K562 (cell line): Measurements from ENCODE around the gene PCBP2. TPM values are rescaled to one million over a fixed set of nuclear protein-coding genes. Genes with fewer than 3 reads are reported as not detected.
A peak's percentile ranks its signal among the peaks of the same experiment; 100 is the strongest.

ENCODE experiments used
- ARID3A ChIP-seq: IDR thresholded peaks from 2 replicates; pipeline ENCODE4 v1.6.1; 2012; ENCODE audit warnings: low read depth, low read length, improper control_type of control experiment, borderline replicate concordance
- ATF3 ChIP-seq, 2 experiments: fragments of 450-650 bp in 1 of 2; sonication (generic) in 1 of 2; formaldehyde crosslinking in 1 of 2; IDR thresholded peaks in 1 of 2; conservative IDR thresholded peaks in 1 of 2; 2 replicates each; pipeline versions ENCODE4 v1.6.1 to v1.8.1; 2016 to 2023; ENCODE audit warnings: mild to moderate bottlenecking in 2 of 2, moderate library complexity in 2 of 2, inconsistent platforms in 1 of 2, missing genetic modification reagents in 1 of 2
- CAMTA2 ChIP-seq: fragments of 250-450 bp; sonication (Bioruptor Pico); conservative IDR thresholded peaks from 2 replicates; pipeline ENCODE4 v1.5.1; 2022
- E2F4 ChIP-seq: sonication (generic); formaldehyde crosslinking; IDR thresholded peaks from 2 replicates; pipeline ENCODE4 v1.8.0; 2022; ENCODE audit warnings: mild to moderate bottlenecking, low read depth, missing genetic modification reagents
- HDGF ChIP-seq: fragments of 450-650 bp; IDR thresholded peaks from 2 replicates; pipeline ENCODE4 v1.6.1; 2016
- HOXB6 ChIP-seq: fragments of 250-450 bp; sonication (Bioruptor Pico); IDR thresholded peaks from 2 replicates; pipeline ENCODE4 v1.5.1; 2022; ENCODE audit warnings: mild to moderate bottlenecking, borderline replicate concordance
- PTBP1 ChIP-seq: fragments of 200-400 bp; formaldehyde crosslinking; IDR thresholded peaks from 2 replicates; pipeline ENCODE4 v1.6.1; 2017; ENCODE audit warnings: low read depth, low read length
- RFX1 ChIP-seq: fragments of 450-650 bp; IDR thresholded peaks from 2 replicates; pipeline ENCODE4 v1.6.1; 2016; ENCODE audit warnings: mild to moderate bottlenecking, moderate library complexity
- RHOXF2B ChIP-seq: fragments of 250-450 bp; sonication (Bioruptor Pico); conservative IDR thresholded peaks from 2 replicates; pipeline ENCODE4 v1.5.1; 2021
- RNF219 ChIP-seq: fragments of 250-450 bp; sonication (Bioruptor Pico); IDR thresholded peaks from 2 replicates; pipeline ENCODE4 v1.5.0; 2022; ENCODE audit warnings: mild to moderate bottlenecking
- VEZF1 ChIP-seq: fragments of 200-800 bp; sonication (Bioruptor generic); IDR thresholded peaks from 2 replicates; pipeline ENCODE4 v1.6.1; 2017; ENCODE audit warnings: missing genetic modification characterization, missing compliant biosample characterization
- ZBTB8A ChIP-seq: fragments of 450-650 bp; IDR thresholded peaks from 2 replicates; pipeline ENCODE4 v1.6.1; 2018; ENCODE audit warnings: mild to moderate bottlenecking, moderate library complexity; ENCODE audit not compliant: partially characterized antibody
- ZEB2 ChIP-seq: fragments of 450-650 bp; IDR thresholded peaks from 2 replicates; pipeline ENCODE4 v1.6.1; 2016
- ZNF592 ChIP-seq: fragments of 450-650 bp; IDR thresholded peaks from 2 replicates; pipeline ENCODE4 v1.6.1; 2017; ENCODE audit warnings: antibody characterized with exemption, mild to moderate bottlenecking
- polyA plus RNA-seq, 8 experiments: library from polyadenylated mRNA; depleted of rRNA in 4 of 8; stranded (reverse) in 5 of 8; unstranded in 3 of 8; fragments of >200 nt; fragmentation: Nextera tagmentation in 2 of 8; fragmentation: Illumina TruSeq in 1 of 8; extraction: Ambion mirVana in 2 of 8; extraction: Trizol in 1 of 8; gene quantifications; 2 replicates each; pipeline versions ENCODE4 v1.2.1 to v1.2.3, GENCODE V29; 2011 to 2014; ENCODE audit warnings: inconsistent platforms in 1 of 8, missing spikeins in 1 of 8
- total RNA-seq, 7 experiments: library from RNA; depleted of rRNA in 6 of 7; stranded (reverse); fragments of >200 nt in 6 of 7; fragmentation: Illumina TruSeq in 2 of 7; extraction: Trizol in 2 of 7; gene quantifications; 2 replicates each; pipeline versions ENCODE4 v1.2.1 to v1.2.3, GENCODE V29; 2011 to 2021; ENCODE audit warnings: low replicate concordance in 1 of 7

The PCBP2 gene
- total and polyA plus RNA-seq, 9 of the 15 experiments (the other 6 are each of a cell fraction or from before 2014, with no cell fraction given), result 137 to 831 (median 328) TPM

- TF ChIP-seq CAMTA2 (no peak), E2F4 (CRISPR knock-in tag) (no peak), RNF219 (CRISPR knock-in tag) (no peak), ATF3 (IDR thresholded peaks at IDR 0.05) (peak; percentile 72), ATF3 (CRISPR knock-in tag; conservative IDR thresholded peaks at IDR 0.05) (no peak), HDGF (peak; percentile 80), ZNF592 (no peak), ARID3A (no peak), ZBTB8A (no peak), HOXB6 (no peak), RFX1 (peak; percentile 97), VEZF1 (CRISPR knock-in tag) (peak; percentile 87), PTBP1 (no peak), ZEB2 (peak; percentile 52; the same call in 1 of the 2 replicates), RHOXF2B (no peak)
These were observed 41.1 kb downstream of the PCBP2 start (continued) for GRCh38 chr12:53492830-53493609.
